ENCODE measurements around the gene NCAPD2.

Gene NCAPD2

GRCh38 chr12:6492838-6493496 lies 935 bp upstream of the NCAPD2 start, which contains the start of gene MRPL51 (continued):
- TF ChIP-seq ZFP37 (tag by site-specific recombination; IDR thresholded peaks at IDR 0.05) (0 out of 2 replicates have a peak, but pooled peaks have one; percentile 17), ZNF530 (tag by site-specific recombination; IDR thresholded peaks at IDR 0.05; ENCODE audit: low read depth) (no peak), KLF16 (tag by site-specific recombination; IDR thresholded peaks at IDR 0.05) (peak; percentile 86), GLIS1 (tag by site-specific recombination; IDR thresholded peaks at IDR 0.05) (peak; percentile 30; the same call in 1 of the 2 replicates), ZBTB8A (tag by site-specific recombination; IDR thresholded peaks at IDR 0.05) (peak; percentile 98), ZNF76 (tag by site-specific recombination; IDR thresholded peaks at IDR 0.05; ENCODE audit: borderline replicate concordance, low read depth) (peak; percentile 79), KLF1 (tag by site-specific recombination; IDR thresholded peaks at IDR 0.05) (peak; percentile 78), ZNF518A (tag by site-specific recombination; conservative IDR thresholded peaks at IDR 0.05; ENCODE audit: low read depth) (peak; percentile 63), ZBTB11 (tag by site-specific recombination; conservative IDR thresholded peaks at IDR 0.05; ENCODE audit: low read depth) (peak; percentile 98), ZBTB21 (tag by site-specific recombination; IDR thresholded peaks at IDR 0.05) (peak; percentile 22; the same call in 1 of the 2 replicates), ZNF692 (tag by site-specific recombination; IDR thresholded peaks at IDR 0.05) (peak; percentile 23; the same call in 1 of the 2 replicates), KLF17 (tag by site-specific recombination; IDR thresholded peaks at IDR 0.05) (peak; percentile 31; the same call in 1 of the 2 replicates), ZBTB17 (tag by site-specific recombination; IDR thresholded peaks at IDR 0.05) (peak; percentile 21; the same call in 1 of the 2 replicates), PATZ1 (tag by site-specific recombination; IDR thresholded peaks at IDR 0.05) (no peak), ZBTB7A (tag by site-specific recombination; IDR thresholded peaks at IDR 0.05; ENCODE audit: low read depth) (no peak), KLF7 (tag by site-specific recombination; IDR thresholded peaks at IDR 0.05; ENCODE audit: borderline replicate concordance) (peak; percentile 73), SP7 (tag by site-specific recombination; IDR thresholded peaks at IDR 0.05) (peak; percentile 66), ZNF629 (tag by site-specific recombination; IDR thresholded peaks at IDR 0.05) (peak; percentile 66; the same call in 1 of the 2 replicates), GLI2 (tag by site-specific recombination; IDR thresholded peaks at IDR 0.05; ENCODE audit: borderline replicate concordance, low read depth) (no peak), ZNF133 (tag by site-specific recombination; IDR thresholded peaks at IDR 0.05) (peak; percentile 50), ZNF580 (tag by site-specific recombination; IDR thresholded peaks at IDR 0.05) (peak; percentile 99), HOXA7 (CRISPR knock-in tag; IDR thresholded peaks at IDR 0.05; ENCODE audit: borderline replicate concordance) (no peak), ZNF324 (tag by site-specific recombination; IDR thresholded peaks at IDR 0.05) (0 out of 2 replicates have a peak, but pooled peaks have one; percentile 34), ZSCAN23 (tag by site-specific recombination; IDR thresholded peaks at IDR 0.05) (0 out of 2 replicates have a peak, but pooled peaks have one; percentile 14), ZNF311 (tag by site-specific recombination; IDR thresholded peaks at IDR 0.05; ENCODE audit: borderline replicate concordance) (no peak), KLF10 (tag by site-specific recombination; IDR thresholded peaks at IDR 0.05) (no peak)
